ENCODE measurements around the gene CHRD.

The CHRD gene

GRCh38 chr3:184380627-184381260, 890 bp downstream of the CHRD start:
- peak in 1 of 58 donors; percentile 31 for DNase-seq

GRCh38 chr3:184381261-184382224, 1.7 kb downstream of the CHRD start:
- DNase-seq = no peak

- DNase-seq = no peak
These were observed 2.6 kb downstream of the CHRD start for GRCh38 chr3:184382326-184383032.

GRCh38 chr3:184383033-184383740, 3.3 kb downstream of the CHRD start:
- no peak for DNase-seq

- peak in 1 of 58 donors; percentile 7 for DNase-seq
These were observed 4.5 kb downstream of the CHRD start for GRCh38 chr3:184384342-184384741.

- DNase-seq = peak in 23 of 58 donors; percentile 10 to 70 (median 39)
These were observed 5.1 kb downstream of the CHRD start for GRCh38 chr3:184384856-184385422.

- DNase-seq = no peak
These were observed 6.4 kb downstream of the CHRD start for GRCh38 chr3:184386047-184386806.

- no peak for DNase-seq
These were observed 7.4 kb downstream of the CHRD start for GRCh38 chr3:184387174-184387714.

- DNase-seq = no peak
These were observed 8.5 kb downstream of the CHRD start for GRCh38 chr3:184388164-184388935.

- DNase-seq = no peak
These were observed 9.0 kb downstream of the CHRD start for GRCh38 chr3:184388936-184389230.

GRCh38 chr3:184389384-184389783, 9.5 kb downstream of the CHRD start:
- DNase-seq = no peak

- DNase-seq = no peak
These were observed 10.2 kb downstream of the CHRD start for GRCh38 chr3:184389935-184390528.

- no peak for DNase-seq
These were observed 11.4 kb downstream of the CHRD start for GRCh38 chr3:184391266-184391665.

- no peak for DNase-seq
These were observed 15.4 kb downstream of the CHRD start for GRCh38 chr3:184395320-184395660.

- peak in 2 of 58 donors; percentile 3 to 41 for DNase-seq
These were observed 19.6 kb downstream of the CHRD start for GRCh38 chr3:184399410-184399809.

GRCh38 chr3:184405075-184406030, 25.5 kb downstream of the CHRD start:
- no peak for DNase-seq

- no peak for DNase-seq
These were observed 29.6 kb downstream of the CHRD start for GRCh38 chr3:184409331-184409926.

All from anterior cingulate cortex (tissue), 58 donors.